SJSA1 (cell line): ENCODE data around the gene DOCK4. TPM values are rescaled to one million over a fixed set of nuclear protein-coding genes. Genes with fewer than 3 reads are reported as not detected.
"Not testable (repeated sequence)": the region's sequence is repeated elsewhere in the genome, so short reads cannot be mapped to it uniquely, and the experiment has no call there.

Experiments
- DNase-seq, 2 experiments: peaks; one replicate each; pipeline ENCODE4 v3.0.0-alpha.2; 2015 to 2020; ENCODE audit warnings: low spot score in 2 of 2, low read depth in 1 of 2
- H3K27ac ChIP-seq: fragments of 250-450 bp; sonication (Bioruptor Pico); 2 replicates; pipeline ENCODE4 v1.5.1; 2020; ENCODE audit warnings: mild to moderate bottlenecking, moderate library complexity
- H3K27me3 ChIP-seq: fragments of 250-450 bp; sonication (Bioruptor Pico); replicated peaks from 2 replicates; pipeline ENCODE4 v1.5.1; 2020; ENCODE audit warnings: mild to moderate bottlenecking, moderate library complexity
- H3K36me3 ChIP-seq: fragments of 250-450 bp; sonication (Bioruptor Pico); 2 replicates; pipeline ENCODE4 v1.5.1; 2020; ENCODE audit warnings: mild to moderate bottlenecking
- H3K4me1 ChIP-seq: fragments of 250-450 bp; sonication (Bioruptor Pico); replicated peaks from 2 replicates; pipeline ENCODE4 v1.6.1; 2021; ENCODE audit warnings: mild to moderate bottlenecking
- H3K4me3 ChIP-seq: fragments of 250-450 bp; sonication (Bioruptor Pico); 2 replicates; pipeline ENCODE4 v1.5.1; 2020; ENCODE audit warnings: mild to moderate bottlenecking
- H3K9me3 ChIP-seq: fragments of 250-450 bp; sonication (Bioruptor Pico); replicated peaks from 2 replicates; pipeline ENCODE4 v1.5.1; 2020; ENCODE audit warnings: mild to moderate bottlenecking
- total RNA-seq: library from RNA; depleted of rRNA; stranded (reverse); fragments of >200 nt; shearing (Covaris generic); gene quantifications from 2 replicates; pipeline ENCODE4 v1.2.3, GENCODE V29; 2014; rRNA removed

DOCK4 gene, protein sequence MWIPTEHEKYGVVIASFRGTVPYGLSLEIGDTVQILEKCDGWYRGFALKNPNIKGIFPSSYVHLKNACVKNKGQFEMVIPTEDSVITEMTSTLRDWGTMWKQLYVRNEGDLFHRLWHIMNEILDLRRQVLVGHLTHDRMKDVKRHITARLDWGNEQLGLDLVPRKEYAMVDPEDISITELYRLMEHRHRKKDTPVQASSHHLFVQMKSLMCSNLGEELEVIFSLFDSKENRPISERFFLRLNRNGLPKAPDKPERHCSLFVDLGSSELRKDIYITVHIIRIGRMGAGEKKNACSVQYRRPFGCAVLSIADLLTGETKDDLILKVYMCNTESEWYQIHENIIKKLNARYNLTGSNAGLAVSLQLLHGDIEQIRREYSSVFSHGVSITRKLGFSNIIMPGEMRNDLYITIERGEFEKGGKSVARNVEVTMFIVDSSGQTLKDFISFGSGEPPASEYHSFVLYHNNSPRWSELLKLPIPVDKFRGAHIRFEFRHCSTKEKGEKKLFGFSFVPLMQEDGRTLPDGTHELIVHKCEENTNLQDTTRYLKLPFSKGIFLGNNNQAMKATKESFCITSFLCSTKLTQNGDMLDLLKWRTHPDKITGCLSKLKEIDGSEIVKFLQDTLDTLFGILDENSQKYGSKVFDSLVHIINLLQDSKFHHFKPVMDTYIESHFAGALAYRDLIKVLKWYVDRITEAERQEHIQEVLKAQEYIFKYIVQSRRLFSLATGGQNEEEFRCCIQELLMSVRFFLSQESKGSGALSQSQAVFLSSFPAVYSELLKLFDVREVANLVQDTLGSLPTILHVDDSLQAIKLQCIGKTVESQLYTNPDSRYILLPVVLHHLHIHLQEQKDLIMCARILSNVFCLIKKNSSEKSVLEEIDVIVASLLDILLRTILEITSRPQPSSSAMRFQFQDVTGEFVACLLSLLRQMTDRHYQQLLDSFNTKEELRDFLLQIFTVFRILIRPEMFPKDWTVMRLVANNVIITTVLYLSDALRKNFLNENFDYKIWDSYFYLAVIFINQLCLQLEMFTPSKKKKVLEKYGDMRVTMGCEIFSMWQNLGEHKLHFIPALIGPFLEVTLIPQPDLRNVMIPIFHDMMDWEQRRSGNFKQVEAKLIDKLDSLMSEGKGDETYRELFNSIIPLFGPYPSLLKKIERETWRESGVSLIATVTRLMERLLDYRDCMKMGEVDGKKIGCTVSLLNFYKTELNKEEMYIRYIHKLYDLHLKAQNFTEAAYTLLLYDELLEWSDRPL (N-terminal part only)
- 1.3 and 1.5 TPM in 2 replicates for total RNA-seq

DNA sequence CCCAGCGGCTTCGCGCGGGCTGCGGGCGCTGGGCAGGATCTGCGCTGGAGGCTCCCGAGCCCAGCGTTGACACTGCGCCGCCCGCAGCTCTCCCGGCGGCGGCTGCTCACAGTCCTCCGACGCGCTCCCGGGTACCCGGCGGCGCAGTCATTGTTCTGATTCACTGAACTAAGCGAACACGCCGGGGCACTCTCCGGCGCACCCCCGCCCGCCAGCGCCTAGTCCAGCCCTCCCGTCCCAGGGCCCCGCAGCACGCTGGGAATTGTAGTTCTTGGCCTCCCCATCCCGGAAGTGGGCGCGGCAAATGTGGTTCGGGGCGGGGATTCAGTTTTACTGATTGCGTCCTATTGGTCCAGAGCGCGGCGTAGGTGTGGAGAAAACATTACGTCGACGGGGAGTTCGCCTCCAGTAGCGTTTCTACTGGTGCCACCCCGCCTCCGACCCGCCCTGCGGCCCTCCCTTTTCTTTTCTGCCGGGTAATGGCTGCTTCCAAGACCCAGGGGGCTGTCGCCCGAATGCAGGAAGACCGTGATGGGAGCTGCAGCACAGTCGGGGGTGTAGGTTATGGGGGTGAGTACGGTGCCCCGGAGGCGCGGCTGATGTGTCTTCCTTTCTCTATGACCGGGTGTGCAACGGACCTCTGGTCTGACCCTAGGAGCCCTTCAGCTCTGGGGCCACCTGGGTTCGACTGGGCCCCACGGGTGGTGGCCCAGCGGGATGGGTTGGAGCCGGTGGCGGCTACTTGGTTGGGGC is at the start of gene DOCK4, which contains the start of gene ZNF277:
Gene DOCK4, minus strand, starts transcription at position 162 of the 753 bp plus-strand sequence. CDS start 261 bp downstream, outside the sequence.
Gene ZNF277, plus strand, starts transcription at position 458 of the 753 bp plus-strand sequence. Its CDS starts 22 bp downstream, at position 480.
- Histone ChIP-seq H3K27me3 (peaks cover 23% of the 10 kb centered on the region), H3K36me3 (no peaks in the 10 kb centered on the region), H3K4me1 (peaks cover 9% of the 10 kb centered on the region; the same call in 1 of the 2 replicates), H3K9me3 (no peaks in the 10 kb centered on the region), H3K4me3 (peak within 1 kb of the TSS; percentile 64), H3K27ac (peak within 1 kb of the TSS; percentile 31)
- peak; percentile 99 for DNase-seq

DNA sequence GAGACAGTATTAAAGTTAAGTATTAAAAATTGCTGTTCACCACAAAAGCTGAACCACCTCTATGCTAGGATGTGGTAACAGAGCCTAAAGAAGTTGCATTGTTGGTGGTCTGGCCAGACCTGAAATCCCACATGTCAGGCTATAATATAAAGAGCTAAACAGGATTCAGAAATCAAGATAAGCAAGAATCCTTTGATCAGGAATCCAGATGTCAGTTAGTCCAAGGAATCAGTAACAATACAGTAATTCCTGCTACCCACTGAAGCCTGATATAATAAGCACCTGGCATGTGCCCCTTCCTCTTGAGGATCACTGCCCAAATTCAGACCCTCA is 49.2 kb upstream of the DOCK4 start:
- Histone ChIP-seq H3K9me3 (no peaks in the 10 kb centered on the region), H3K27ac (no peak overlapping the region), H3K27me3 (no peaks in the 10 kb centered on the region), H3K36me3 (no peaks in the 10 kb centered on the region), H3K4me3 (no peak overlapping the region), H3K4me1 (peaks cover 24% of the 10 kb centered on the region)
- DNase-seq = no peak

GRCh38 chr7:112254709-112255387 is 48.6 kb upstream of the DOCK4 start:
- no peaks in the 10 kb centered on the region for H3K36me3 ChIP-seq
- no peak overlapping the region for H3K27ac ChIP-seq
- H3K4me3 ChIP-seq = no peak overlapping the region
- no peak for DNase-seq
- no peaks in the 10 kb centered on the region for H3K9me3 ChIP-seq
- H3K4me1 ChIP-seq = peaks cover 24% of the 10 kb centered on the region
- no peaks in the 10 kb centered on the region for H3K27me3 ChIP-seq

GRCh38 chr7:112254156-112254555 is 48.0 kb upstream of the DOCK4 start:
- no peak for DNase-seq
- no peaks in the 10 kb centered on the region for H3K36me3 ChIP-seq
- H3K9me3 ChIP-seq = no peaks in the 10 kb centered on the region
- no peak overlapping the region for H3K4me3 ChIP-seq
- H3K27me3 ChIP-seq = no peaks in the 10 kb centered on the region
- peaks cover 24% of the 10 kb centered on the region for H3K4me1 ChIP-seq
- no peak overlapping the region for H3K27ac ChIP-seq

DNA sequence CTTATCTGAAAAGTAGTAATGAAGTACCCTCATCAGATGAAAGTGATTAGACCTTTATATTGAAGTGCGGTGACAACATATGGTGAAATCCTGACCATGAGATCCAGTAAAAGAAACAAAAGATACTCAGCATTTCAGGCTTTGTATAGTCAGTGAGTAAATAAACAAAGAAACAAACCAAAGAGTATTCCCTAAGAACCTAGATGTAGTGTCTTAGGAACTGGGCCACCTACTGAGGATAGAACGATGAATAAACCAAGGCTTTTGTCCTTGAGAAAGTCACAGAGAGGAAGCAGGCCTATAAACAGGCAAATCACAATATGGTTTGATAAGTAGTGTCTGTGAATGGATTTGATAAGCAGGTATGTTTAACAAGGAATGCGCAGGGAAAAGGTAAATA is 46.5 kb upstream of the DOCK4 start:
- DNase-seq = peak in 1 of 2 experiments; percentile 62
- H3K9me3 ChIP-seq = no peaks in the 10 kb centered on the region

GRCh38 chr7:112252141-112252540 is 45.9 kb upstream of the DOCK4 start:
- Histone ChIP-seq H3K9me3 (no peaks in the 10 kb centered on the region), H3K4me3 (no peak overlapping the region), H3K27me3 (no peaks in the 10 kb centered on the region), H3K27ac (peak overlapping the region; percentile 32), H3K36me3 (no peaks in the 10 kb centered on the region), H3K4me1 (peaks cover 24% of the 10 kb centered on the region)
- DNase-seq = no peak

More for the DNA sequence above, 46.5 kb upstream of the DOCK4 start:
- H3K27me3 ChIP-seq = no peaks in the 10 kb centered on the region
- no peak overlapping the region for H3K4me3 ChIP-seq
- H3K27ac ChIP-seq = peak overlapping the region; percentile 32
- no peaks in the 10 kb centered on the region for H3K36me3 ChIP-seq
- peaks cover 24% of the 10 kb centered on the region for H3K4me1 ChIP-seq

DNA sequence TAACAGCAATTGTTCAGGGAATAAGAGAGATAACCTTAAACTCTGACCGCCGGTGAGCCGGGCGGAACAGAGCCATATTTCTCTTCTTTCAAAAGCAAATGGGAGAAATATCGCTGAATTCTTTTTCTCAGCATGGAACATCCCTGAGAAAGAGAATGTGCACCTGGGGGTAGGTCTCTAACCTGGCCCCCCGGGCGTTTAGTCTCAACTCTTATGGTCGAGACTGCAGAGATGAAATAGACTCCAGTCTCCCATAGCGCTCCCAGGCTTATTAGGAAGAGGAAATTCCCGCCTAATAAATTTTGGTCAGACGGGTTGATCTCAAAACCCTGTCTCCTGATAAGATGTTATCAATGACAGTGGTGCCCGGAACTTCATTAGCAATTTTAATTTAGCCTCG is 43.8 kb upstream of the DOCK4 start:
- peaks cover 17% of the 10 kb centered on the region for H3K4me1 ChIP-seq
- not testable (repeated sequence) for H3K27me3 ChIP-seq, H3K9me3 ChIP-seq, H3K27ac ChIP-seq, DNase-seq, H3K4me3 ChIP-seq, H3K36me3 ChIP-seq

DNA sequence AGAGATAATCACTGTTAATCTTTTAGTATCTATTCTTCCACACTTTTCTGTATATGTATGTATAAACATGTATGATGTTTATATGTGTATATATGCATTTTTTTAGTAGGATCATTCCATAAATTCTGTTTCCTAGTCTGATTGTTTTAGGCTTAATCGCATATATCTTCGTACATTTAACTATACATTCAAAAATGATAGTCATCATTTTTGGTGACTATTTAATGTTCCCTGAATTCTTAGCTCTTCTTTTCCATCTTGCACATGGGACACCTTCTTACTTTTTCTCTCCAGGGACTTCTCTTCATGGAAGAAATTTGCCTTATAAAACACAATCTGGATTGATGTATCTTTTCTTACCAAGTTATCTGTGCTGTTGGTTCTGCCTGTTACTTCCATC is 42.4 kb upstream of the DOCK4 start:
- H3K27ac ChIP-seq = no peak overlapping the region
- no peaks in the 10 kb centered on the region for H3K9me3 ChIP-seq
- no peaks in the 10 kb centered on the region for H3K36me3 ChIP-seq
- H3K27me3 ChIP-seq = no peaks in the 10 kb centered on the region
- H3K4me3 ChIP-seq = no peak overlapping the region
- H3K4me1 ChIP-seq = peaks cover 15% of the 10 kb centered on the region
- no peak for DNase-seq

GRCh38 chr7:112238852-112239610 is 32.8 kb upstream of the DOCK4 start:
- no peaks in the 10 kb centered on the region for H3K36me3 ChIP-seq
- no peaks in the 10 kb centered on the region for H3K27me3 ChIP-seq
- no peak for DNase-seq
- H3K4me3 ChIP-seq = no peak overlapping the region
- H3K9me3 ChIP-seq = no peaks in the 10 kb centered on the region
- no peak overlapping the region for H3K27ac ChIP-seq
- no peaks in the 10 kb centered on the region for H3K4me1 ChIP-seq

- Histone ChIP-seq H3K27me3 (no peaks in the 10 kb centered on the region), H3K27ac (no peak overlapping the region), H3K4me1 (no peaks in the 10 kb centered on the region), H3K36me3 (no peaks in the 10 kb centered on the region), H3K4me3 (no peak overlapping the region), H3K9me3 (no peaks in the 10 kb centered on the region)
- DNase-seq = no peak
Measured at GRCh38 chr7:112238330-112238729, 32.1 kb upstream of the DOCK4 start.

GRCh38 chr7:112236597-112236996 is 30.4 kb upstream of the DOCK4 start:
- Histone ChIP-seq H3K9me3 (no peaks in the 10 kb centered on the region), H3K36me3 (no peaks in the 10 kb centered on the region), H3K4me3 (no peak overlapping the region), H3K4me1 (no peaks in the 10 kb centered on the region), H3K27ac (no peak overlapping the region), H3K27me3 (no peaks in the 10 kb centered on the region)
- DNase-seq = no peak

DNA sequence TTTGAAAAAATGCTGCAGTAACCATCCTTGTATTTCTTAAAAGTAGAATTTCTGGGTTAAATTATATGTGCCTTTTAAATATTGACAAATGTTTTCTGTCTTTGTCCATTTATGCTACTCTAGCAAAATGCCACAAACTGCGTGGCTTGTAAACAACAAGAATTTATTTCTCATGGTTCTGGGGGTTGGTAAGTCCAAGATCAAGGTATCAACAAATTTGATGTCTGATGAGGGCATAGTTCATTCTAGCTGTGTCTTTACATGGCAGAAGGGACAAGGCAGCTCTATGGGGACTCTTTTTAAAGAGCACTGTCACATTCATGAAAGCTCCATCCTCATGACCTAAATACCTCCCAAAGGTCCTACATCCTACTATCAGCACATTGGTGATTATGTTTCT is 27.9 kb upstream of the DOCK4 start:
- H3K4me1 ChIP-seq = no peaks in the 10 kb centered on the region
- no peak overlapping the region for H3K27ac ChIP-seq
- no peak for DNase-seq
- H3K4me3 ChIP-seq = no peak overlapping the region
- no peaks in the 10 kb centered on the region for H3K9me3 ChIP-seq
- H3K27me3 ChIP-seq = no peaks in the 10 kb centered on the region
- H3K36me3 ChIP-seq = no peaks in the 10 kb centered on the region
